Mesenchymal stem cell (in vitro differentiated cells and primary cell): ENCODE data around the gene CDH16.

Experiments
- DNase-seq: peaks from one replicate; pipeline ENCODE4 v3.0.0-alpha.2; 2013
- H2AFZ ChIP-seq: one replicate; pipeline ENCODE4 v1.6.1; 2013; ENCODE audit warnings: low read depth, mild to moderate bottlenecking, control low read depth, inconsistent platforms, low read length, moderate library complexity
- H2AK5ac ChIP-seq: 2 replicates; pipeline ENCODE4 v1.6.1; 2013; ENCODE audit warnings: low read length, moderate library complexity, mild to moderate bottlenecking, inconsistent platforms; ENCODE audit not compliant: severe bottlenecking
- H2BK120ac ChIP-seq: one replicate; pipeline ENCODE4 v1.6.1; 2013; ENCODE audit warnings: low read depth, mild to moderate bottlenecking, inconsistent platforms, low read length, moderate library complexity
- H2BK12ac ChIP-seq, 2 experiments: one replicate each; pipeline ENCODE4 v1.6.1; 2013; ENCODE audit warnings: inconsistent platforms in 2 of 2, low read length in 2 of 2, mild to moderate bottlenecking in 2 of 2, moderate library complexity in 2 of 2, control low read depth in 1 of 2
- H2BK15ac ChIP-seq: one replicate; pipeline ENCODE4 v1.6.1; 2013; ENCODE audit warnings: mild to moderate bottlenecking, low read depth, inconsistent platforms; ENCODE audit not compliant: poor library complexity, severe bottlenecking
- H2BK5ac ChIP-seq: 2 replicates; pipeline ENCODE4 v1.6.1; 2013; ENCODE audit warnings: low read depth, mild to moderate bottlenecking, low read length, control low read depth, inconsistent platforms; ENCODE audit not compliant: poor library complexity, severe bottlenecking
- H3K14ac ChIP-seq, 2 experiments: one replicate each; pipeline ENCODE4 v1.6.1; 2013; ENCODE audit warnings: inconsistent platforms in 2 of 2, low read length in 2 of 2, control low read depth in 1 of 2, mild to moderate bottlenecking in 1 of 2, moderate library complexity in 1 of 2
- H3K18ac ChIP-seq, 2 experiments: one replicate each; pipeline ENCODE4 v1.6.1; 2013; ENCODE audit warnings: inconsistent platforms in 2 of 2, low read length in 2 of 2, control low read depth in 1 of 2, low read depth in 1 of 2, mild to moderate bottlenecking in 1 of 2
- H3K23ac ChIP-seq, 2 experiments: one replicate each; pipeline ENCODE4 v1.6.1; 2013; ENCODE audit warnings: inconsistent platforms in 2 of 2, low read length in 2 of 2, mild to moderate bottlenecking in 2 of 2, moderate library complexity in 2 of 2, control low read depth in 1 of 2
- H3K27ac ChIP-seq: 2 replicates; pipeline ENCODE4 v1.5.1; 2013; ENCODE audit warnings: mild to moderate bottlenecking, moderate library complexity, low read length, control low read depth, inconsistent platforms; ENCODE audit not compliant: poor library complexity, severe bottlenecking
- H3K27me3 ChIP-seq, 2 experiments: 2 replicates each; pipeline versions ENCODE4 v1.6.1 to v1.7.0; 2013; ENCODE audit warnings: low read length in 2 of 2, mild to moderate bottlenecking in 2 of 2, moderate library complexity in 2 of 2, control low read depth in 1 of 2, inconsistent platforms in 1 of 2; ENCODE audit not compliant: control insufficient read depth in 1 of 2, insufficient read depth in 1 of 2
- H3K36me3 ChIP-seq, 2 experiments: 2 replicates each; pipeline versions ENCODE4 v1.6.1 to v1.7.0; 2013; ENCODE audit warnings: low read length in 2 of 2, control low read depth in 1 of 2, inconsistent platforms in 1 of 2, low read depth in 1 of 2, mild to moderate bottlenecking in 1 of 2; ENCODE audit not compliant: insufficient read depth in 2 of 2, control insufficient read depth in 1 of 2
- H3K4ac ChIP-seq, 2 experiments: one replicate each; pipeline ENCODE4 v1.6.1; 2013; ENCODE audit warnings: inconsistent platforms in 2 of 2, low read length in 2 of 2, mild to moderate bottlenecking in 2 of 2, moderate library complexity in 2 of 2, control low read depth in 1 of 2, low read depth in 1 of 2
- H3K4me1 ChIP-seq: 2 replicates; pipeline ENCODE4 v1.6.1; 2013; ENCODE audit warnings: low read depth, low read length, control low read depth; ENCODE audit not compliant: control insufficient read depth, insufficient read depth
- H3K4me2 ChIP-seq: 2 replicates; pipeline ENCODE4 v1.6.1; 2013; ENCODE audit warnings: low read length, mild to moderate bottlenecking, inconsistent platforms; ENCODE audit not compliant: poor library complexity, severe bottlenecking
- H3K4me3 ChIP-seq, 2 experiments: 2 replicates each; pipeline versions ENCODE4 v1.5.1 to v1.7.0; 2013; ENCODE audit warnings: low read length in 2 of 2, mild to moderate bottlenecking in 2 of 2, control low read depth in 1 of 2, low read depth in 1 of 2; ENCODE audit not compliant: insufficient read depth in 1 of 2
- H3K79me1 ChIP-seq: replicated peaks from 2 replicates; pipeline ENCODE4 v1.6.1; 2013; ENCODE audit warnings: mild to moderate bottlenecking, control low read depth, low read length, inconsistent platforms; ENCODE audit not compliant: poor library complexity, severe bottlenecking
- H3K9ac ChIP-seq: 2 replicates; pipeline ENCODE4 v1.7.0; 2013; ENCODE audit warnings: mild to moderate bottlenecking, low read length, moderate library complexity
- H3K9me3 ChIP-seq: 2 replicates; pipeline ENCODE4 v1.7.0; 2013; ENCODE audit warnings: mild to moderate bottlenecking, low read length; ENCODE audit not compliant: control insufficient read depth
- H4K8ac ChIP-seq: one replicate; pipeline ENCODE4 v1.6.1; 2013; ENCODE audit warnings: inconsistent platforms, mild to moderate bottlenecking, low read length, moderate library complexity
- H4K91ac ChIP-seq: one replicate; pipeline ENCODE4 v1.6.1; 2013; ENCODE audit warnings: mild to moderate bottlenecking, low read length, inconsistent platforms
- WGBS: methylation state at CpG from one replicate; pipeline ENCODE4 v1.1.7; 2013; ENCODE audit warnings: mixed read lengths; 5-methylcytosine and 5-hydroxymethylcytosine counted together

Gene CDH16

GRCh38 chr16:66943426-66944053, 24.9 kb upstream of the CDH16 start:
- Histone ChIP-seq H3K9me3 (no peaks in the 10 kb centered on the region), H3K4me3 (no peak overlapping the region), H3K27ac (no peak overlapping the region), H2BK15ac (no peak overlapping the region), H2BK5ac (no peak overlapping the region), H3K14ac (no peak overlapping the region), H2AK5ac (no peak overlapping the region), H2BK120ac (no peak overlapping the region), H3K4me1 (peaks cover 5% of the 10 kb centered on the region), H3K9ac (no peak overlapping the region), H3K4ac (no peak overlapping the region), H2BK12ac (no peak overlapping the region), H4K91ac (no peak overlapping the region), H3K4me2 (no peak overlapping the region), H3K79me1 (peaks cover 15% of the 10 kb centered on the region), H3K18ac (no peak overlapping the region), H3K27me3 (peaks cover 0 to under 1% of the 10 kb centered on the region in 2 experiments), H2AFZ (no peak overlapping the region), H4K8ac (no peak overlapping the region), H3K36me3 (peaks cover 52 to 56% of the 10 kb centered on the region in 2 experiments), H3K23ac (no peak overlapping the region)
- no peak for DNase-seq
- 92% methylated on average over 15 of the region's 15 CpGs for WGBS

GRCh38 chr16:66942981-66943380, 24.3 kb upstream of the CDH16 start:
- 96% methylated on average over 5 of the region's 5 CpGs for WGBS
- Histone ChIP-seq H3K79me1 (peaks cover 20% of the 10 kb centered on the region), H2BK15ac (no peak overlapping the region), H3K4me1 (no peaks in the 10 kb centered on the region), H2AFZ (no peak overlapping the region), H3K4me3 (no peak overlapping the region), H3K27me3 (no peaks in the 10 kb centered on the region), H3K4me2 (no peak overlapping the region), H3K23ac (no peak overlapping the region), H4K91ac (no peak overlapping the region), H3K9ac (no peak overlapping the region), H3K9me3 (no peaks in the 10 kb centered on the region), H3K18ac (no peak overlapping the region), H3K14ac (no peak overlapping the region), H4K8ac (no peak overlapping the region), H2AK5ac (no peak overlapping the region), H3K4ac (no peak overlapping the region), H3K27ac (no peak overlapping the region), H2BK12ac (no peak overlapping the region), H3K36me3 (peaks cover 57 to 62% of the 10 kb centered on the region in 2 experiments), H2BK5ac (no peak overlapping the region), H2BK120ac (no peak overlapping the region)
- no peak for DNase-seq

- no peak overlapping the region for H2AK5ac ChIP-seq
- no peak for DNase-seq
- H4K8ac ChIP-seq: no peak overlapping the region
- peaks cover 34% of the 10 kb centered on the region for H3K79me1 ChIP-seq
- H2AFZ ChIP-seq: no peak overlapping the region
- H2BK15ac ChIP-seq: no peak overlapping the region
- no peak overlapping the region for H3K27ac ChIP-seq
- peaks cover 63 to 74% of the 10 kb centered on the region in 2 experiments for H3K36me3 ChIP-seq
- peak overlapping the region; percentile 29 for H4K91ac ChIP-seq
- no peak overlapping the region for H2BK5ac ChIP-seq
- H3K4me3 ChIP-seq: no peak overlapping the region
- H3K9ac ChIP-seq: no peak overlapping the region
- H3K27me3 ChIP-seq: no peaks in the 10 kb centered on the region
- no peak overlapping the region for H2BK12ac ChIP-seq
- H3K23ac ChIP-seq: no peak overlapping the region
- H3K4me2 ChIP-seq: no peak overlapping the region
- H3K18ac ChIP-seq: no peak overlapping the region
- no peak overlapping the region for H3K4ac ChIP-seq
- H3K9me3 ChIP-seq: no peaks in the 10 kb centered on the region
- H3K14ac ChIP-seq: no peak overlapping the region
- 96% methylated on average over 16 of the region's 16 CpGs for WGBS
- H2BK120ac ChIP-seq: no peak overlapping the region
- H3K4me1 ChIP-seq: peaks cover 14% of the 10 kb centered on the region
Observed at GRCh38 chr16:66940236-66940635, 21.6 kb upstream of the CDH16 start.

- Histone ChIP-seq H4K8ac (no peak overlapping the region), H3K4me3 (no peak overlapping the region), H2BK15ac (no peak overlapping the region), H3K9me3 (no peaks in the 10 kb centered on the region), H3K14ac (no peak overlapping the region), H3K36me3 (peaks cover 63 to 74% of the 10 kb centered on the region in 2 experiments), H4K91ac (no peak overlapping the region), H3K18ac (no peak overlapping the region), H3K9ac (no peak overlapping the region), H2BK5ac (no peak overlapping the region), H3K4ac (no peak overlapping the region), H3K23ac (no peak overlapping the region), H3K27me3 (no peaks in the 10 kb centered on the region), H3K27ac (no peak overlapping the region), H3K4me2 (no peak overlapping the region), H3K4me1 (peaks cover 15% of the 10 kb centered on the region), H2AFZ (no peak overlapping the region), H2BK12ac (no peak overlapping the region), H3K79me1 (peaks cover 36% of the 10 kb centered on the region), H2AK5ac (no peak overlapping the region), H2BK120ac (no peak overlapping the region)
- no peak for DNase-seq
Observed at GRCh38 chr16:66939366-66939765, 20.7 kb upstream of the CDH16 start.
